GM21528 (cell line): ENCODE measurements around the gene TANC1.
"Not testable (repeated sequence)": the region's sequence is repeated elsewhere in the genome, so short reads cannot be mapped to it uniquely, and the experiment has no call there.

Experiments
- ATAC-seq: cut with Tn5 transposase; IDR thresholded peaks from one replicate; pipeline ENCODE4 v1.9.1; 2021; ENCODE audit warnings: mild to moderate bottlenecking, moderate library complexity; ENCODE audit not compliant: unreplicated experiment, low FRiP score

Gene TANC1

DNA sequence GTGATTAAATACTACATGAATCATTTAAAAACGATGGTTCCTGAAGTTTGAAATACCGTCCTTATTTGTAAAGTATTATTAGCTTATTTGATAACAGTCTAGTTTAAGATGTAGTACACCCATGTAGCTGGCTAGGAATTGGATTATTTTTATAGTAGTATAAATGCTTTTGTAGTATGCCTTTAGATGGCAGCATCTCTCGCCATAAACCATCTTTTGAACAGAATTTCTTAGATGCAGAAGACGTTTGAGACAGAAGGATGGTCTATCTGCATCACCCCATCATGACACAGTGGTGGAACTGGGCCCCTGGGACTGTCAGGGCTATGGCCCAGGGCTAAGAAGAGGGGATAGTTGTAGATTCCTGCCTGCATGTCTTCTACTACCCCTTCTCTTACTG is 165.4 kb downstream of the TANC1 start:
- ATAC-seq, result no peak

DNA sequence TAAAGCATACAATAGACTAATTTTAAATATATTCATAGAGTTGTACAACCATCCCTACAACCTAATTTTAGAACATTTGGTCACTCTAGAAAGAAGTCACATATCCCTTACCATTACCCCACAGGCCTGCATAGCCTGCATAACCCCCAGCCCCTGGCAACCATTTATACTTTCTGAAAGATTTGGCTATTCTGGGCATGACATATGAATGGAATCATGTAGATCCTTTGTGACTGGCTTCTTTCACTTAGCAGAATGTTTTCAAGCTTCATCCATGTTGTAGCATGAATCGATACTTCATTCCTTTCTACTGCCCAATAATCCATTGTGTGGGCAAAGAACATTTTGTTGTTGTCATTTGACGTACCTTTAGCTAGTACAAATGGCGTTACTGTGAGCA is 166.5 kb downstream of the TANC1 start:
- ATAC-seq, result no peak

DNA sequence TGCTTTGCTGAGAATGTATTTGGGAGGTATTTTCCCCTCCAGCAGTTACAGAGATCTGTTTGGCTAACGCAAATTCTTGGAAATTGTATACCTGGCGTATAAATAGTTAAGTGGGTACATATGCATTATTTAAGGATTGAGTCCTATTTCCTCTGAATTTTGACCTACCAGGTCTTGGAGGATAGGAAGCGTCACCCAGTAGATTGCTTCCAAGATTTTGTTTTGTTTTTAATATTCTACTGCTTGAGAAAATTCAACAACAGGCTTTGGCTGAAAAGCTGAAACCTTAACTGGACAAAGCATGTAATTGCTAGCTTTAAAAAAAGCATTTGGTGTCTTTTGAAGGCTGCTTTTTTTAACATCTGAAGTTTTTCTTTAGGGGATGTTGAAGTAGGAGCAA is 168.0 kb downstream of the TANC1 start:
- no peak for ATAC-seq

- no peak for ATAC-seq
Measured at GRCh38 chr2:159137511-159138241, 169.2 kb downstream of the TANC1 start.

DNA sequence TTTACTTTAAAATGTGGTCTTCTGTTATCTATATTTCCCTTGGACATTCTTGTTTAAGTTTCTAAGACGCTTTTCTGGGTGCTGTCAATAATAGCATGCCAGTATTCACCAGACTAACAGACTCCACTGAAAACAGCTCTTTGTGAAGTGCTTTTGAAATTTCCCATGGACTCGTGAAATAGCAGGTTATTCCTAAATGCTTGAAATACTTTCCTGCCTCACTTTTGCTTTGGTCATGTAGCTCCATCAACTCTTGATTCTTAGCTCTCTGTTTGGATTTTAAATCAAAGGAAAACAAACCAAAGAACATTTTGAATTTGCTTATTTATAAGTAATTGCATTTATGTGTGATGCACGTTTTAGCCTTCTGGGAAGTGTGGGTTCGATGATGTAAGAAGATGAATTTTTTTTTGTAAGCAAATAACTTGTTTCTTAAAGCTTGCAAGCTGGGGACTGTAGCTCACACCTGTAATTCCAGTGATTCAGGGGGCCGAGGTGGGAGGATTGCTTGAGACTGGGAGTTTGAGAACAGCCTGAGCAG is 170.3 kb downstream of the TANC1 start:
- no peak for ATAC-seq

GRCh38 chr2:159139216-159139933 is 170.9 kb downstream of the TANC1 start:
- ATAC-seq, result no peak

- ATAC-seq, result no peak
Measured at GRCh38 chr2:159140070-159140769, 171.8 kb downstream of the TANC1 start.

- ATAC-seq, result not testable (repeated sequence)
Measured at GRCh38 chr2:159140821-159141220, 172.4 kb downstream of the TANC1 start.

DNA sequence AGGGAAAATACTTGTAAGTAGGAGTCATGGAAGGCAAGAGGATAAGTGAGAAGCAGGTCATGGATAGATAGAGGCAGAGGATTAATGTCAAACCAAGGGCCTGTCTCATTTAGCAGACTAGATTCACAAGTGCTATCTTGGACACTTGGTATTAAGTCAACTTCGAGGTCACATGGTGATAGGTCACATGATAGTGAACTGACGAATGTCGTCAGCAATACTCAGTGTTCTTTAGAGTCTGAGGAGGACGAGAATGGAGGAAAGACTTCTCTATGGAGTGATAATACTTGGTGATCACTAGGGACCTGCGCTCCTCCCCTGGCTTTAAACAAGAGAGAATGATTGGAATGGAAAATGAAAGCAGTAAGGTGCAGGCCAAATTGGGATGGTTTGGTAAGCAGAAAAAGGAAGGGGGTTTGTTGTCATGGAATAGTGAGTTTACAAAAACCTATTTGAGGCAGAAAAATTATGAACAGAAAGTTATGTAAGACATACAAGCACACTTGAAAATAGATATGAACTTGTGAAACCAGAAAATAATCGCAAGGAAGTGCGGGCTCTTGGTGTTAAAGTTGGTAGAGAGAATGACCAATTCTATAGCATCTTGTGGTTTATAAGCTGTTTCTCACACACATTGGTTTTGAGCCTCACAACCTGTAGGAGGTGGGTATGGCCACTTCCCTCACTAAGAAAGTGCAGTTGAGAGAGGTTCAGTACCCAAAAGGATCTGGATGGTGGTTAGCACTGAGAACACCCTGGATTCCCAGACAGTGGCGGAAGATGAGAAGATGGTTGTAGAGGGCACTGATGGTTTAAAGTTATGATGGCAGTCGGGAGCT is 176.6 kb downstream of the TANC1 start:
- ATAC-seq, result peak; percentile 80

GRCh38 chr2:159145745-159146354 is 177.4 kb downstream of the TANC1 start:
- no peak for ATAC-seq

- ATAC-seq, result no peak
Measured at GRCh38 chr2:159146996-159147666, 178.7 kb downstream of the TANC1 start.

- no peak for ATAC-seq
Measured at GRCh38 chr2:159147690-159148089, 179.2 kb downstream of the TANC1 start.

- no peak for ATAC-seq
Measured at GRCh38 chr2:159148901-159149300, 180.5 kb downstream of the TANC1 start.

- ATAC-seq, result no peak
Measured at GRCh38 chr2:159149747-159150146, 181.3 kb downstream of the TANC1 start.

DNA sequence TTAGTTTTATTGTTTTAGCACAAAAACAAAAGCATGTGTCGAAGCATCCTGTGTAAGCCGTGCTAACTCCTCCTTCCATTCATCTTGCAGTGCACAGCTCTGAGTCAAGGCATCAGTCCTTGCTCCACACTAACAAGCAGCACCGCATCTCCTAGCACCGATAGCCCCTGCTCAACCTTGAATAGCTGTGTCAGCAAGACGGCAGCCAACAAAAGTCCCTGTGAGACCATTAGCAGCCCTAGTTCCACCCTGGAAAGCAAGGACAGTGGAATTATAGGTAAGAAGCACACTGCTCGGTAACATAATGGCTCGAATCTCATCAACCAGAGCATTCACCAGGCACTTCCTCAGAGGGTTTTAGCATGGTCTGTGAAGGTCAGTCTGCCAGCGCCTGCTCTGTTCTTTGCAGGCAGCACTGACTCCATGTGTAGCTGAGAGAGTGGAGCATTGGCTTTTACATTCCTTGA is 181.9 kb downstream of the TANC1 start:
- no peak for ATAC-seq

DNA sequence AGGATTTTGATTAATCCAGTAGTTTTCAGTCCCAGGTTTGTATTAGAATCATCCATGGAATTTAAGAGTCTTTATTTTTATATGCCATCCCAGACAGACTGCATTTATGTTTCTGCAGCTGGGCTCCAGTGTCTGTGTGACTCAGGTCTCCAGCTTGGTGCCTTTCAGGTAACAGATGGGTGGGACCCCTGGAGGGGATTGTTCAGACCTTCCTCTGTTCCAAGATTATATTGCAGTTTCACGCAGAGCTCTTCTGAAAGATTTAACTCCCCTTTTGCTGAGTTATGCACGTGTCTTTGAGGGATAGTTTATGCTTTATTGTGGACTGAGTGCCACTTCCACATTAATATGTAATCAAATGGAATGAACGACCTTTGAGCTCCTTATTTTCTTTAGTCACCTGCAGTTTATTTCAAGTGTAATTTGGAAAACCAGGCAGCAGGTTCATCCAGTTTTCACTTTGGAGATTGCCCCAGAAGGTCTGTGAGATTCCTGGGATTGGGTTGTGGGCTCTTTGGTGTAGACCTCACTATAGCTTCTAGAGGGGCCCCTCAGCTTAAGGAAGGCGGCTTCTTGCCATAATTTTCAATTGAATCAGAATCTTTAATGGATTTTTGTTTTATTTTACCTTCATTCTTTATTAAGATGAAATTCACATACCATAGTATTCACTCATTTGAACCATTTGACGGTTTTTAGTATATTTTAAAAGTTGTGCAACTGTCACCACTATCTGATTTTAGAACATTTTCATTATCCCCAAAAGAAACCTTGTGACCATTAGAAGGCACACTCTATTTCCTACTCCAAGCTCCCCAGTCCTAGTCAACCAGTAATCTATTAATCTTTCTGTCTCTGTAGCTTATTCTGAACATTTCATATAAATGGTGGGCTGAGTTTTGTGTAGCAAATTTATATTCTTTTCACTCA is 183.0 kb downstream of the TANC1 start:
- no peak for ATAC-seq

DNA sequence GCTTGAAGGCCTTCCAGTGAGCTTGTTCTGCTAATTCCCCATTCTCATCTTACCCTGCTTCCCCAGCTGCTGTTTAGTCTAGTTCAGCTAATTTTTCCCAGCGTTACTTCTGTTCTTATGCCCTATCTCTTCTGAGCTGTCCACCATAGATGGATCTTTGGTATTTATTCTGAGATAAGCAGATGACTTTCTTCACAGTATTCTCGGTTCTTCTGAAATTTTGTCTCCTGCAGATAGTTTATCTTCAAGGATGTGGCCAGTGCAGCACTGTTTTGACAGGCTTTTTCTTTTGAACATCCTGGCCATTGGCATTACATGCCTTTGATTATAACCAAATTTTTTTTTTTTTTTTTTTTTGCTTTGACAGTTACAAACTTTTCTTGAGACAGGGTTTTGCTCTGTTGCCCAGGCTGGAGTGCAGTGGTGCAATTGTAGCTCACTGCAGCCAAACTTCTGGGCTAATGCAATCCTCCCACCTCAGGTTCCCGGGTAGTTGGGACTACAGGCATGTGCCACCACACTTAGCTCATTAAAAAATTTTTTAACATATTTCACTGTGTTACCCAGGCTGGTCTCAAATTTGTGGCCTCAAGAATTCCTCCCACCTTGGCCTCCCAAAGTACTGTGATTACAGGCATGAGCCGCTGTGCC is 183.8 kb downstream of the TANC1 start:
- ATAC-seq, result no peak

- ATAC-seq, result no peak
Measured at GRCh38 chr2:159153063-159153462, 184.6 kb downstream of the TANC1 start.
